Activated effector memory CD4-positive, alpha-beta T cell treated with Interleukin-2 at 50 U/mL for 16 hours (primary cell): Measurements from ENCODE around the gene BICD2.
"Not testable (repeated sequence)": the region's sequence is repeated elsewhere in the genome, so short reads cannot be mapped to it uniquely, and the experiment has no call there.

Source experiments
- DNase-seq: peaks from one replicate; pipeline ENCODE4 v3.0.0-alpha.2; 2020

The BICD2 gene

DNA sequence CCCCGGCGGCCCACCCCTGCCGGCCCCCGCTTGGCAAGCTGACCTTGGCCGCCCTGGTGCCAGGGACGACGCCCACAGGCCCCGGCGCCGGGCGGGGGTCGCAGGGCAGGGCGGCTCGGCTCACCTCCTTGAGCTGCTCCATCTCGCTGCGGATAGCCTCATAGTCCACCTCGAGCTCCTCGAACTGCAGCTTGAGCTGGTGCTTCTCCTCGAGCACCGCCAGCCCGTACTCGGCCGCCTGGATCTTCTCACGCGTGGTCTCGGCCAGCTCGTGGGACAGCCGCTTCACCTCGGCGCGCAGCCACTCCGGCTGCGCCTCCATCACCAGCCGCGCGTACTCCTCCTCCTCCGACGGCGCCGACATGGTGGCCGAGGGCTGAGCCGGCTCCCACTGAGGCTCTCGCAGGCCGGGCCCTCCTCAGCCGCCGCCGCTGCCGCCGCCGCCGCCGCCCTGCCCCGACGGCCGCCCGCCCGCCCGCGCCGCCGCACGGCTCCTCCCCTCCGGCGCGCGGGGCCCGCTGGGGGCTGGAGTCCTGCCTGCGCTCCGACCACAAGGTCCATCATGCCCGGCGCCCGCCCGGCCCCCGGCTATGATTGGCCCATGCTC, at the start of gene BICD2:
Gene BICD2, minus strand, starts transcription at position 453 of the 607 bp plus-strand sequence. Its CDS starts 89 bp downstream, at position 364.
- no peak for DNase-seq

DNA sequence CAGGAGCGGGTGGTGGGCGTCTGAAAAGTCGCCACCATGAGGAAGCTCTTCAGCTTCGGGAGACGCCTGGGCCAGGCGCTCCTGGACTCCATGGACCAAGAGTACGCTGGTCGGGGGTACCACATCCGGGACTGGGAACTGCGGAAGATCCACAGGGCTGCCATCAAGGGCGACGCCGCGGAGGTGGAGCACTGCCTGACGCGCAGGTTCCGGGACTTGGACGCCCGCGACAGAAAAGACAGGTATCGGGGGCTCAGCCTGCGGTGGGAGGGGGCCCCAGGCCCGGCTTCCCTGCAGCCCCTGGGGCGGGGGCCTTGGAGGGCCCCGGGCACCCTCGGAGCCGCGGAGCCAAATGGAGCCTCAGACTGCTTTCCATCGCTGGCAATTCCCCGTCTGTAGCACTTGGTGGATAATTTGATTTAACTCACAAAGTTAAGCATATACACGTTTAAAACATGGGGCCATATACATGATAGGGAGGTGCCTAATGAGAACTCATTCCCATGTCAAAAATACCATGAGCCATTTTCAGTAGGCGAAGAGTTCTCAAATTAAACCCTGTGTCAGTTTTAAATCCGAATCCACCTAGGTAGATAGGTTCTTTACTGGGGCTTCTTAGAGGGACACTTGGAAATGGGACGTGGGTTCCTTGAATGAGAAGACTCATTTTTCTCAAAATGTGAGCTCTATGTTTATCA, 45.1 kb upstream of the BICD2 start:
- not testable (repeated sequence) for DNase-seq

DNA sequence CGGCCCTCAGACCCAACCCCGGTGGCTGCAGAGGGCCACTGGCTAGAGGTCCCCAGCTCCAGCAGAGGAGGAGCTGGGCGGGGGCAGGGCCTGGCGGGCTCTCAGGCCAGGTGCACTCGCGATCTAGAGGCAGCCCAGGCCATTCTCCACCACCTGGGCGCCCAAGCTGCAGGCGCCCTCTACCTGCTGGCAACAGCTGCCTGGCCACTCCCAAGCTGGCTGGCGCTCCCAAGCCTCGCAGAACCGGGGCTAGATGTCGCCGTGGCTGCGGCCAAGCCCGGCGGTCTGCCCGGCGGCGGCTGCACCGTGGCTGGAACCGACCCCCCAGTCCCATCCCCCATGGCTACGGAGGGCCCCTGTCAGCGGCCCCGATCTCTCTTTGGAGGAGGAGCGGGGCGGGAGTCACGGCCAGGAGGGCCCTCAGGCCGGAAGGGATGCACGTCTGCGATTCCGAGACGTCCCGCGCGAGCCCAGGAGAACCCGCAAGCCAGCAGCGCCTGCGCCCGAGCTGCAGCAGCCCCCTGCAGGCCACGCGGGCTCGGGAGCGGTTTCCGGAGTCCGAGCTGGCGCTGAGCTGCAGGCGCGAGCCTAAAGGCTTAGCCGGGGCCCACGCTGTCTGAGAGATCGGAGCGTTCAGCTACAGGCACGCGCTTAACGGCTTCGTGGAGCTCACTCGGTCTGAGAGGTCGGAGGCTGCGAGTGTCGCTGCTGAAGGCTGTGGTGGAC, 44.3 kb upstream of the BICD2 start:
- DNase-seq, result peak; percentile 24

DNA sequence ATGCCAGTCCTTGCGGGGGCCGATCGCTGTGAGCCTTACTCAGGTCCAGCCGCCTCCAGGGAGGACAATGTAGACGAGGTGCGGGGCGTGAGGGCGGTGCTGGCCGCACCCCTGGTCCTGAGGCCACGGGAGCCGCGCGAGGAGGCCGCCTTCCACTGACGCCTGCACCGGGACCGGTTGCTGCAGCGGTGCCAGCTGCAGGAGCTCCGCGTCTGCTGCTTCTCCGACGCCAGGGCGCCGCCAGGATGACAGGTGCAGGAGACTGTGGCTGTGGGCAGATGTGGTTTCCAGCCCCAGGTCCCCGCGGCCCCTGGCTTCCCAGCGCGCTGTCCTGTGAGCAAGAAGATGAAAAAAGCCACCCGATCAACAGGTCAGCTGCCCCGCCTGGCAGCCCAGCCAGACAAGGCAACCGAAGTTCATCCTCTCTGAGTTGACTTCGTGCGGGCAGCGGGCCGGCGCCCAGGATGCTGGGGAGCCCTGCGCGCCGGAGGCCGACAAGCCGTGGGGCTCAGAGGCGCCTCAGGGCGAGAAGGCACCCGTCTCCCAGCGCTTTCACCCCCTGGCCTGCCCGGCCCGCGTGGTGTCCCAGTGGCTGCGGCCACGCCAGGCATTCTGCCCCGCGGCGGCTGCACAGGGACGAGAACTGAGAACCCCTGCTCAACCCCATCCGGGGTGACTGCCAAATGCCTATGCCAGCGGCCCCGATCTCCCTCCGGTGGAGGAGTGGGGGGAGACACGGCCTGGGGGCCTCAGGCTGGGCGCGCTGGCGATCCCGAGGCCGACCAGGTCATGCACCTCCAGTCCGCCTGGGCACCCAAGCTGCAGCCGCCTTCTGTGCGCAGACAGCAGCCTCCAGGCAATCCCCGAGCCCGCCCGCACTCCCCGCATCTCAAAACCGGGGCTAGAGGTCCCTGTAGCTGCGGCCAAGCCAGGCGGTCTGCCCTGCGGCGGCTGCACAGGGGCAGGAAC, 43.4 kb upstream of the BICD2 start:
- DNase-seq, result peak; percentile 17

DNA sequence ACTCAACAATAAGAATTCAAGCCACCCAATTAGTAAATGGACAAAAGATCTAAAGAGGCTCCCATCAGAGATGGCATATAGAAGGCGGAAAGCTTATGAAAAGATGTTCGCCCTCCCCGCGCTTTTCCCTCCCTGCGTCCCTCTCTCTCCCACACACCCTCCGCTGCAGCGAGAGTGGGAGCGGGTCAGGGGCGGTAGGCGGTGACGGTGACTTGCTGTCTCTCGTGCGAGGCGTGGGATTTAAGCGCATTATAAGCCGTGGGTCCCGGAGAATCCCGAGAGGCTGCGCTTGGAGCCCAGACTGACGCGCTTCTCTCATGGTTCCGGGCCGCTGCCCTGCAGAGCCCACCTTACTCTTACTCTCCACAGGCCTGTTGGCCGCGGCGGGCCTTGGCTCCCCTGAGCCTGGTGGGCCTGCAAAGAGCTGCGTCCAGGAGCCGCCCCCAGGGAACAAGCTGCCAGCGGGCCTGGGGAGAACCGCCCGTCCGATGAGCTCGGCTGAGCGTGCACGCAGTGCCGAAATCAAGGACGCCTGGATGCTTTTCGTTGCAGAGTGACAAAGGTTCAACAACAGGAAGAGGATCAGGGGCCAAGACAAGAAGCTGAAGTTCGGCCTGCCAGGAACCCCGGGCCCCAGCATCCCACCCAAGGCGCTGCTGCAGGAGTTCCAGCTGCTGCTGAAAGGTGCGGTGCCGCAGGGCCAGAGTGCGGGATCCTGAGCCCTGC, 42.6 kb upstream of the BICD2 start:
- no peak for DNase-seq

GRCh38 chr9:92804727-92805126, 40.1 kb upstream of the BICD2 start:
- no peak for DNase-seq

- DNase-seq, result no peak
Measured at GRCh38 chr9:92798358-92798757, 33.7 kb upstream of the BICD2 start.

DNA sequence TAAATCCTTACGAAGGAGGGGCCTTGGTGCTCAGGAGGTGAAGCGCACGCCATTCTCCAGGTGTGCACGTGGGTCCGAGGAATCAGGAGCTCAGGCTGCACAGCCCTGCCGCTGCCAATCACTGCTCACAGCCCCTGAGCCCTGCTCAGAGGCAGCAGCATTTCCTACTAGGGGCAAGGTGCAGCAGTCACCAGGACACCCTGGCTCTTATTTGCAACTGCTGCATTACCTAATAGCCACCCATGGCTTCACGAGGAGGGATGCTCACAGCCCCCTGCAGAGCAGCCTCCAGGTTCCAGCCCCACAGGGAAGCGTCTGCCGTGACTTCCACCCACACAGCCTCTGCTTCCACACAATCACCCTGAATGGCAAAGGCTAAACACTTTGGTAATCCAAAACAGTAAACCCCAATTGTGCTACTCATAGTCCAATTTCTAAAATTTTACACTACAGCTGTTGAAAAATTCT, 31.7 kb upstream of the BICD2 start:
- DNase-seq, result not testable (repeated sequence)

GRCh38 chr9:92795598-92796336, 31.1 kb upstream of the BICD2 start:
- no peak for DNase-seq

GRCh38 chr9:92795000-92795399, 30.4 kb upstream of the BICD2 start:
- no peak for DNase-seq

GRCh38 chr9:92794426-92794825, 29.8 kb upstream of the BICD2 start:
- DNase-seq, result no peak

GRCh38 chr9:92790542-92791527, 26.2 kb upstream of the BICD2 start:
- DNase-seq, result peak; percentile 59

GRCh38 chr9:92786298-92786697, 21.7 kb upstream of the BICD2 start:
- DNase-seq, result no peak

GRCh38 chr9:92781899-92782298, 17.3 kb upstream of the BICD2 start:
- DNase-seq, result no peak

GRCh38 chr9:92780206-92780605, 15.6 kb upstream of the BICD2 start:
- no peak for DNase-seq

DNA sequence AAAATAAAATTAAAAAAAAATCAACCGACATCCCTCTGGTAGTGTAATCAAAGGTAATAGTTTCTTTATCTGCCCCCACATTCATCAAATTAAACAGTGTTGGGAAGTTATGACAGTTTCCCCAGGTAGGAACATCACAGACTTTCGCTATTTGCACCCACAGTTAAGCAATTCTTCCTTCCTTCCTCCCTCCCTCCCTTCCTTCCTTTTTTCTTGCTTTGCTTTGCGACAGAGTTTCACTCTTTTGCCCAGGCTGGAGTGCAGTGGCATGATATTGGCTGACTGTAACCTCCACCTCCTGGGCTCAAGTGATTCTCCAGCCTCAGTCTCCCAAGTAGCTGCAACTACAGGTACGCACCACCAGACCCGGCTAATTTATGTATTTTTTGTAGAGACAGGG, 10.8 kb upstream of the BICD2 start:
- no peak for DNase-seq

GRCh38 chr9:92774274-92774673, 9.6 kb upstream of the BICD2 start:
- no peak for DNase-seq

DNA sequence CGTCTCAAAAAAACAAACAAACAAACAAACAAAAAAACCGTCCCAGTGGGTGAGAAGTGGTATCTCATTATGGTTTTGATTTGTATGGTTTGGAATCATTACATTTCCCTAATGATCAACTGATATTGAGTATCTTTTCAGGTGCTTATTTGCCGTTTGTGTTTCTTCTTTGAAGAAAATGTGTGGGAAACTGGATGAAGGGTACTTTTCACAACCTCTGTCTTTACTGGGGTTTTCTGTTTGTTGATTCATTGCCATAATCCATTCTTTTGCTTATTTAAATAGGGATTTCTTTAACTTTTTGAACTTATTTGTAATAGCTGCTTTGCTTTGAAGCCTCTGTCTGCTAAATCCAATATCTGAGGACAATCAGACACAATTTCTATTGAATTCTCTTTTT, 9.2 kb upstream of the BICD2 start:
- DNase-seq, result no peak

DNA sequence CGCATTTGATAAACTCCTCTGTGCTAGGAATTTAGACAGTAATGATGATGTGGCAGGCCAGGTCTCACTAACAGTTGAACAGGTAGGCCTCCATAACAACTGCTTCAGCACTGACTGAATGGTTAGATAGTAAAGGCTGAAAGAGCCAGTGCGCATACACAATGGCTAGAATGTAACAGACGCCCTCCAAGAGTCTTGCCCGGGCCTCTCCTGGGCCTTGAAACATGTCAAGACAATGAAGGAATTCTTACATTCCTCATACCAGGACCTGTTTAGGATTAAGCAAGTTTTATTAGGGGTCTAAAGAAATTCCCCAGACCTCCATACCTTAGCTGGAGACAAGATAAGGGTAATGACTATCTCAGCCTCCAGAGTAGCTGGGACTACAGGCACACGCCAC, 6.7 kb upstream of the BICD2 start:
- no peak for DNase-seq
